NB4 (cell line): ENCODE measurements around the gene AEBP2.

ENCODE experiments used
- CTCF ChIP-seq: IDR thresholded peaks from one replicate; pipeline ENCODE4 v1.5.1; 2012; ENCODE audit warnings: low read depth, low read length
- MAX ChIP-seq: IDR thresholded peaks from 2 replicates; pipeline ENCODE4 v1.6.1; 2011; ENCODE audit warnings: low read depth, low read length
- MYC ChIP-seq: IDR thresholded peaks from 2 replicates; pipeline ENCODE4 v1.6.1; 2011; ENCODE audit warnings: low read depth, low read length
- POLR2A ChIP-seq: IDR thresholded peaks from 2 replicates; pipeline ENCODE4 v1.6.1; 2011; ENCODE audit warnings: mild to moderate bottlenecking; ENCODE audit not compliant: insufficient read length; ENCODE audit errors: extremely low read depth

GRCh38 chr12:19415563-19415962 lies 23.7 kb upstream of the AEBP2 start:
- TF ChIP-seq CTCF = no peak
- TF ChIP-seq POLR2A = no peak
- TF ChIP-seq MAX = no peak
- TF ChIP-seq MYC = no peak
